H1 (cell line): ENCODE results near the gene OR2V2. TPM values are rescaled to one million over a fixed set of nuclear protein-coding genes. Genes with fewer than 3 reads are reported as not detected.

Source experiments
- PHF8 ChIP-seq: fragments of 200-600 bp; sonication (generic); conservative IDR thresholded peaks from 2 replicates; pipeline ENCODE4 v1.7.1; 2012; ENCODE audit warnings: low read depth, mild to moderate bottlenecking, inconsistent platforms, low read length, moderate library complexity
- USF2 ChIP-seq: IDR thresholded peaks from 2 replicates; pipeline ENCODE4 v1.6.1; 2011; ENCODE audit warnings: low read length, improper control_type of control experiment
- polyA plus RNA-seq, 7 experiments: library from polyadenylated mRNA; depleted of rRNA in 3 of 7; stranded (reverse) in 5 of 7; unstranded in 2 of 7; fragments of >200 nt in 5 of 7; fragments of 200-250 nt in 2 of 7; gene quantifications; 1 replicate in 5 of 7; 2 replicates in 1 of 7; 4 replicates in 1 of 7; pipeline versions ENCODE4 v1.2.1 to v1.2.3, GENCODE V29; 2011 to 2013; ENCODE audit warnings: missing spikeins in 2 of 7, mixed read lengths in 2 of 7
- total RNA-seq: library from RNA; stranded (reverse); fragmentation: NEBNext Ultra II Directional; extraction: Animal tissue kit (Norgen Biotek cat#: 25700); gene quantifications from 2 replicates; pipeline ENCODE4 v1.2.1, GENCODE V29; 2021

OR2V2 gene
- total and polyA plus RNA-seq, 2 of the 8 experiments (the other 6 are each of a cell fraction or from before 2014, with no cell fraction given) = not detected

- TF ChIP-seq USF2 (no peak), PHF8 (no peak)
Measured at GRCh38 chr5:181149355-181149754, 2.0 kb downstream of the OR2V2 start (continued).
